ENCODE measurements around the gene APMAP.

APMAP gene

DNA sequence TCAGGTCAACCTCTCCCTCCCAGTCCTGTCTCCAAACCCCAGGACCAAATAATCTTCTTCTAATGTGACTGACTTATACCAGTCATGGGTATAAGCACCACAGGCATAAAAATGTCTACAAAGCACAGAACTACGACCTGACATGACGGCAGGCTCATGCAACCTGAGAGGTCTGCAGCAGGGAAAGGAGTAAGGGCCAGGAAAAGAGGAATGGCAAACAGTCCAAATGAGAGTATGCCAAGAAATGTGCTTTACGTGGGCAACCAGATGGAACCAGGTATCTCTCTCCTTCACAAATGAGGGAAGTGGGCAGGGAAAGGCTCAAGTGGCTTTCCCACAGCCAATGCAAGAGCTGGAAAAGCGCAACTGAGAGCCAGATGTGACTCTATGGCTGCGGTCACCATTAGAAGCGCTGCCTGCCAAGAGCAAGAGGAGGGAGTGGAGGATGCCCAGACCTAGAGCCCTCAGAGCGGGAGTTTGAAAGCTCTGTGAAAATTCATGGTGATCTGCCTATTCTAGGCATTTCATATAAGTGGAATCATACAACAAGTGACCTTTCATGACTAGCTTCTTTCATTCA lies 6.0 kb downstream of the APMAP start:
- no peak for DNase-seq

DNA sequence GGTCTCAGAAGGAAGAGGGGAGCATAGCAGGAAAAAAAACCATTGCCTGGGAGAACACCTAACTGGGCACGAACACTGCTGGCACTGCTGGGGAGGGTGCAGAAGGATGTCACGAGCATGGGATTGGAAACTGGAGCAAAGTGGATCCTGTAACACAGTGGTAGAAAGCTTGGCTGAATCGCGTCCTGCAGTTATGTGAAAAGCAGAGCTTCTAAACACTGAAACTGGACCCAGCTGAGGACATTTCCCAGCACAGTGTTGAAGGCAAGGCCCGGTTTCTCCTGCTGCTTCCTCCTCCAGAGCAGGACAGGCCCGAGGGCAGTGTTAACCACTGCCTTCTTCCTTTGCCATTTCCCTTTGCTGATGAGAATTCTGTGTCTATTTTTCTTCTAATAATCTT lies 6.7 kb downstream of the APMAP start:
- no peak for DNase-seq

DNA sequence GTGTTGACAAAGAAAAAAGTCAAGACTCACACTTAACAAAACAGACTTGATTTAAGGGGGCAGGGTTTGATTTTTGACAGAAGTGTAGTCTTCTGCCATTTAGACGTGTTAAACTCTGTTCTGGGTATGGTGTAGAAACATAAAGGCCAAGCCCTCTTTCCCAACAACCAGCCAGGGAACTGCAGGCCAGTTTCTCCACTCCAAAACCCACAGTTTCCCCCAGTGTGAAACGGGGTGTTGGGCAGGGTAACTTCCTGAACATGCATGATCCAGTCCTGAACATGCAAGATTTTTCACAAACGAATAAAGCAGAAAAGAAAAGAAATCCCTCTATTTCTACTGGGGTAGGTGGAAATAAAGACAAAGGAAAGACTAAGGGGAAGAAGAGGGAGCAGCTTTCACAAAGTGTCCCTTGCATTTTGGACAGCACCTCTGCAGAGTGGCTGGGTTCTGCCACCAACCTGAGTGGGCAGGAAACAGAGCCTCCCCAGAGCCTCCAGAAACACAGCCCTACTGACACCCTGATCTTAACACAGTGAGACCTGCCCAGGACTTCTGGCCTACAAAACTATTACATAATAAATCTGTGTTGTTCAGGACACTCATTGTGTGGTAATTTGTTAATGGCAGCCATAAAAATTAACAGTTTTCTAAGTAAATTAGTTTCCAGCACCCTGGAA lies 7.5 kb downstream of the APMAP start:
- no peak for DNase-seq

DNA sequence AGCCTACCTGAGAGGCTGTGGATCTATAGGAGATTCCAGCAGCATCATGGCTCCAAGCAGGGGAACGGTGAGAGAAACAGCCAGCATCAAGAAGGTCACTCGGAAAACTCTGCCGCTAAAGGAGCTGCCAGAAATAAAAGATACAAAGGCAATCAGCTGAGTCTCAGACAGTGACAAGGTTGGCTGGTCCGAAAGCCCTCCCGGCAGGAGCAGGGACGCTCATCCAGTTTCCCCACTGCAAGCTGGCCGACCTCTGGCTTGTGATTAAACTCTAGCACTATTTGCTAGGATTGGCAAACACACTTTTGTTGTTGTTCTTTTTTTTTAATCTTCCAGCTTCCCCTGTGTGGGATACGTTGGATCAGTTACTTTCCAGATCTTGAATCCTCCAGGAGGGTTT lies 8.7 kb downstream of the APMAP start:
- no peak for DNase-seq

DNA sequence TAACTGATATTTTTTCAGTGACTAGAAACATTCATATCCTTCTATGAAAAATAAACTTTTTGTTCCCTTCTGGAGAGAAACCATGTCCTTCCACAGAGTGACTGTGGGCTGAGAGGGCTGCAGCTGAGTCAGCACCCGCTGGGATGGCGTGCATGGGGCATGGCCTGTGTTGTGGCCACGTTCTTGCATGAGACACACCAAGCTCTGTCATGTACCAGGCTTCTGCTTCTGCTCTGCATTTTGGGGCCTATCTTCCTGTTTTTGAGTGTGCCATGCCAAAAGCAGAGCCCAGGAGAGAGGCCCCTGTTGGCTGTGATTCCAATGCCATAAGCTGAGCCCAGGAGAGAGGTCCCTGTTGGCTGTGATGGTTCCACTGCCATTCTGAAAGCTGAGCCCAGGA lies 10.8 kb downstream of the APMAP start:
- no peak for DNase-seq

- no peak for DNase-seq
Observed at GRCh38 chr20:24981282-24981681, 11.3 kb downstream of the APMAP start.

DNA sequence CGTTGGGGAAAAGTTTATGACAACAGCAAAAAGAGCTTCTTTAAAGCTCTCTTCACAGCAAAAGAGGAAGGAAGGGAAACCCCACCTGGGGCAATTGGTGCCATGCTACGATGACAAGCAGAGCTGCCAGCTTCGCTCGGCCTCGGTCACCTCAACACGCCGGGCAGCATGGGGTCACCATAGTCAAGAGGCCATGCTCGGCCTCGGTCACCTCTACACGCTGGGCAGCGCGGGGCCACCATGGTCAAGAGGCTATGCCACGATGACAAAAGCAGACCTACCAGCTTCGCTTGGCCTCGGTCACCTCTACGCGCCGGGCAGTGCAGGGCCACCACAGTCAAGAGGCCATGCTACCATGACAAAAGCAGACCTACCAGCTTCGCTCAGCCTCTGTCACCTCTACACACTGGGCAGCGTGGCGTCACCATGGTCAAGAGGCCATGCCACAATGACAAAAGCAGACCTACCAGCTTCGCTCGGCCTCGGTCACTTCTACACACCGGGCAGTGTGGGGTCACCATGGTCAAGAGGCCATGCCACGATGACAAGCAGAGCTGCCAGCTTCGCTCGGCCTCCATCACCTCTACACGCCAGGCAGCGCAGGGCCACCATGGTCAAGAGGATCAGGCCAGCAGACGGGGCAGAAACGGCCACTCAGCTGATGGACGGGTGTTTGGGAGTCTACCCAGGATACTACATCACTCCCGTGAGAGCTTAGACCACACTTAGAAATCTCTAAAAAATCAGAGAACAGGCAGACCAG lies 12.1 kb downstream of the APMAP start:
- no peak for DNase-seq

- no peak for DNase-seq
Observed at GRCh38 chr20:24979036-24979960, 13.3 kb downstream of the APMAP start.

DNA sequence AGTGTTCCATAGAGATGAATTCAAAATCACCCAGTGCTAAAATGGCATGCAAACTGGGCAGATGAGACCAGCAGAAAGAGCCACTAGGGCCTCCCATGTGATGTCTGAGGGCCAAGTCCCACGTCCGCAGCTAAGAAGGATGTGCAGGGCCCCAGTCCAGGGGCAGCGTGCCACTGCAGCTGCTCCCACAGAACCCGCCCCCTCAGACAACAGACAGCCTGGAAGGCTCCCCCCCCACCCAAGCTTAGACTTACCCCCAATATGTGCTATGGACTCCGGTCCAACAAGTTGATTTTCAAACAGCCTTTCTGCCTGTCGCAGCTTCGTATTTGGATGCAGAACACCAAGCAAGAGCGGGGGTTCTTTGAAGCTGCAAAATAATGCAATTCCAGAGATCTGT lies 14.0 kb downstream of the APMAP start:
- no peak for DNase-seq

GRCh38 chr20:24977797-24978196 lies 14.8 kb downstream of the APMAP start:
- DNase-seq: no peak

- DNase-seq: no peak
Observed at GRCh38 chr20:24977336-24977735, 15.2 kb downstream of the APMAP start.

- no peak for DNase-seq
Observed at GRCh38 chr20:24972341-24972740, 20.2 kb downstream of the APMAP start.

GRCh38 chr20:24971376-24972101 lies 21.0 kb downstream of the APMAP start:
- no peak for DNase-seq

- DNase-seq: no peak
Observed at GRCh38 chr20:24970754-24971153, 21.8 kb downstream of the APMAP start.

- no peak for DNase-seq
Observed at GRCh38 chr20:24970030-24970553, 22.5 kb downstream of the APMAP start.

GRCh38 chr20:24969186-24970029 lies 23.1 kb downstream of the APMAP start:
- no peak for DNase-seq

- no peak for DNase-seq
Observed at GRCh38 chr20:24968278-24968800, 24.2 kb downstream of the APMAP start.

GRCh38 chr20:24966317-24967012 lies 26.1 kb downstream of the APMAP start:
- DNase-seq: no peak

DNA sequence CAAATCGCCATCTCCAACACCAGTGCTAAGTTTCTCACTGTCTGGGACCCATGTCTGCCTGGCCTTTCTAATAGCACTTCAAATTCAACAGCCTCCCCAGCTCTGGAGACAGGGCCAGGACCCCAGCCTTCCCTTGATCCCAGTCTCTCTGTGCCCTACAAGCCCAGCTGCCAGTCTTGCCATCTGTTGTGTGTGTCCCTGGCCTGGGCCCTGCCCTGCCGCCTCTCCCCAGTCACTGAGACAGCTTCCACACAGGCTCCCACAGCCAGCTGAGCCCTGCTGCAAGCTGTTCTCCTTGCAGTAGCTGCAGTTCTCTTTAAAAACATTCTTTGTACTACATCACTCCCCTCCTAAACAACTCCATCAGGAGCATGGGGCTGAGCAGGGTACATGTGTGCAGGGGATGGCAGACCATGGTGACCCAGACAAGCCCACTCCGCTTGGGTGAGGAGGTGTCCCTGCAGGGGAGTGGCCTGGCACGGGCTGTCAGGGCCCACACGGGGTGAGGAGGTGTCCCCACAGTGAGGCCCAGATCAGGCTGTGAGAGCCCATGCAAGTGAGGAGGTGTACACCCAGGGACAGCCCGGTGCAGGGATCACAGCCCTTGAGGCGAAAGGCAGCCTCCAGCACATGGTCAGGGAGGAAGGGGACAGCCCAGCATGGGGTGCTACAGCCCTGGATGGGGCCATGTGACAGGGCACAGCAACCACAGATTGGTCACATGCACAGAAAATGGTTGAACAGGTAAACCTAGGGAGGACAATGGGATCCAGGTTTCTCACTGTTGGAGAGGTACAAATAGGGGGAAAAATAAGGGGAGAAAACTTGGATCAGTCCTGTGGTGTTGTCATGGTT lies 27.3 kb downstream of the APMAP start:
- no peak for DNase-seq

Measured in T-helper 9 cell (primary cell).